HS-5 (cell line): ENCODE measurements around the gene DPYSL3.

ENCODE experiments used
- DNase-seq: peaks from one replicate; pipeline ENCODE4 v3.0.0-alpha.2; 2012; ENCODE audit warnings: low read depth

The DPYSL3 gene

DNA sequence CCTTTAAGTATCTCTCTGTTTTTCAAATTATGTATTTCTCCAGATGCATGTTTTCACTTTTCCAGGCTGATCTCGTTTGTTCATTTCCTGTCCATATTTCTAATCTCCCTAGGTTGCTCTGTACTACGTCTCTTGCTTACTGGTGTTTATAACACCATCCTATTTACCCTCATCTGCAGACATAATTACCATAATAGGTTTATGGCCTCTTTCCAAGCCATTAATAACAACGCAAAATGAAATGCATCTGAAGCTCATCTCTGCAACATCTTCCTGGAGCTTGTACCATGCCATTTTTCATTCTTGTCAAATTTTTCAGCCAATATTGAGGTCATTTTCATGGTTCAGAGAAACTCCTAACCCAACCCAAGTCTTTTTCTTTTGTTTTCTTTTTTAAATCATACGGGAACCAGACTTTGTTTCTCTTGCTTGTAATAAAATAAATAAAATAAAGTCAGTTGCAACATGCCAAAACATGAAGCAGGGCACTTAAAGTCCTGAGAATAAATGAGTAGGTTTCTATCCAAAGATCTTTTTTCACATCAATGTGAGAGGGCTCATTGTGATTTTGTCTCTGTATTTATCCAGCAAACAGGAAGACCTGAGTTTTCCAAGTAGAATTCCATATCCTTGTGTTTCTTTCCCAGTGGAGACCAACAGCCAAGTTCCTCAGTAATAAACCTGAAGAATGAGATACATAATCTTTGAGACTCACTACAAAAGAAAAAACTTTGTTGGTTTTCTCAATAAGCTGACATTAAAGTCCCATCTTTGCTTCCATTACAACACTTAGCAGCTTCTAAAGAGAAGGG, 37.0 kb downstream of the DPYSL3 start:
- DNase-seq: no peak

DNA sequence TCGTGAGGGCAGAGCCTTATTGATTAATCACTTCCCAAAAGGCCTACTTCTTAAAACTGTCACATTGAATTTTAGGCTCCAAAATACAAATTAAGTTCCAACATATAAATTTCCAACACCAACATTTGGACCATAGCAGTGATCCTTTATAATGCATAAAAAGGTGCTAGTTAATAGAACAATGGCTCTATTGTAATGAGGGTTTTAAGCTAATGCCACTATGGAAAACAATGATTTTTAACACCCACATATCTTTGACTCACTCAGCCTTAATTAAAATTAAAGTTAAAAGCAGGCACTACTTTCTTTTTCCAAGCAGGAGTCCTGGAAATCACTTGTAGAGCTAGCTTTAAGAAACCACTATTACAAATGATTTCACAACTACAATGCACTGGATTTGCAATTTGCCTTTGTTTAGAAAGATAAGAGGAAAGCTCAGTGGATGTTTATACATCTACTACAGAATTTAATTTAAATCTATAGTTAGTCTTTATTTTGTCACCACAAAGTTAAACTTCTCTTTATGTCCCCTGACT, 41.8 kb downstream of the DPYSL3 start:
- no peak for DNase-seq

DNA sequence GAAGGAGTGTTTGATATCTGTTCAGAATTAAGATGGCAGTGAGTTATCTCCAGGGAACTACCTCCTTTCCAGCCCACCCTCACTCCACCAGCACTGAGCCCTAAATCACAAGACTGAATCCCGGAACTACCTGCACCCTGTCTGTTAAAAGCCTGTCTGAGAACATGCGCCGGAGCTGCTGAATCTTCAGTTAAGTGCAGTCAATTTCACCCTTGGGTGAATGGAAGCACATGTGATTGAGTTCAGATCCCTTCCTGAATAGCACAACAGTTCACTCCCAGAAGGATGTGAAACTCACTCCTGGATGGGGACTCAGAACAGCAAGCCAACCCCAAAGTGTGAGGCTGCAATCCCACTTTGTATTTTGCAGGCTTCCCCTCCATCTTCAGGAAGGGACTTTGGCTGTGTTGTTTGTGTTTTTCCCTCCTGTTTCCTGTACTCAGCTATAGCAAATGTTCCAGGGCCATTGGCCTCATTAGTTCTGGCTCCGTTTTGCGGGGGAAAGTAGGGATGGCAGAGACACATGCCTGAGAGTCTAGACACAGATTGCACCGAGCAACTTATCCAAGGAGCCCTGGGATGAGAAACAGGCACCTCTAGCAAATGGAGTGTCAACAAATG, 43.4 kb downstream of the DPYSL3 start:
- DNase-seq: no peak

DNA sequence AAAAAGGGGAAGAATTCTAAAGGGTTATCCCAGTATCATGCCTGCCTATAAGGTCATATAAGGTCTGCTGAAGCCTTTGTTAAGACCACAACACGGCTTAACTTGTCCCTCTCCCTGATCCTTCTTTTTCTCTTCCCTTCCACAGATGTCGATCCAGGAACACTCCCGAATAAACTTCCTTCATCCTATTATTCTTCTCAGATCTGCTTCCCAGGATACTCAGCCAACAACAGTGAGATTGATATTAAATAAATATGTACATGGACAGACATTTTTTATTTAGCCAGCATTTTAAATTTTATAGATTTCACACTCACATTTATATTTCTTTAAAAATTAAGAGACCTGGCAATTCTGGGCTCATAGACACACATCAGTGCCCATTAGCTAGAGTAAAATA, 44.1 kb downstream of the DPYSL3 start:
- no peak for DNase-seq

DNA sequence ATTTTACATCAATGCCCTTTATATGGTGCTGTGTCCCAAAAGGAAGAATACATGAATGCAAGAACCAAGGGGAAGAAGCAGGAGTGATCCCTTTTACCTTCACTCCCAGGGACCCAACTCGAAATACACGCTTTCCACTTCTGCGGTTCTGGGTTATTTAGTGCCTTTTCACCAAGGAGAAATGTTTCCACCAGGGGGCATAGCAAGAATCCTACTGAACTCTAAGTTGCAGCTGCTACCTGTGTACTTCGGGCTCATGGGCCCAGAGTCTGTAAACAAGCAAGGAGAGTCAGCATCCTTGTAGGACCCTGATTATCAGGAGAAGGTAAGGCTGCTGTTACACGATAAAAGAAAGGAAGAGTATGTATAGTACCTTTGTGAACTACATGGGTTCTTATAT, 45.7 kb downstream of the DPYSL3 start:
- DNase-seq: no peak

DNA sequence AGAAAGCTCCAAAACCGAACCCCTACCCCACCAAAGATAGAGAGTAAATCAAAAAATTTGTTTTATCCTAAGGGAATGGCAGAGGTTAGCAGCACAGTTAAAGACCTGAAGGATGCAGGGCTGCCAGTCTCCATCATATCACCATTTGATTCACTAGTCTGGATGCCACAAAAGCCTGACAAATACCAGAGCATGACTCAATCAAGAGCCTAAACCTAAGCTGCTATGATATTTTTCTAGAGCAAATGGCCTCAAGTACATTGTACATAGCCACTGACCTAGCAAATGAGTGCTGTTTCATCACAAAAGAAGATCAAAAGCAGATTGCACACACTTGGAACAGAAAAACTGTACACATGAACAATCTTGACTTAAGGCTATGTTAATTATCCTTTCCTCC, 48.0 kb downstream of the DPYSL3 start:
- no peak for DNase-seq

DNA sequence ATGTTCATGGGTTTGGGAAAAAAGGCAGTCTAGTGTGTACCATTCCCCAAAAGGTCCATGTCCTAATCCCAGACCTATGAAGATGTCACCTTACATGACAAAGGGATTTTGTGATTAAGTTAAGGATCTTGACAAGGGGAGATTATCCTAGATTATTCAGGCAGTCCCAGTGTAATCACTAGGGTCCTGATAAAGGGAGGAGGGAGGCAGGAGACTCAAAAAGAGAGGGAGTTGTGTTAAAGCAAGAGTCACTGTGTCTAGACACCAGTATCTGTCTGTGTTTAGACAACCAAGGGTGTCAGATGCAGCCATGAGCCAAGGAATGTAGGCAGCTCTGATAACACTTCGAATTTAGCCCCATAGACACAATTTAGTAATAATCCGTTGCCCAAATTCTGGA, 49.5 kb downstream of the DPYSL3 start:
- no peak for DNase-seq

DNA sequence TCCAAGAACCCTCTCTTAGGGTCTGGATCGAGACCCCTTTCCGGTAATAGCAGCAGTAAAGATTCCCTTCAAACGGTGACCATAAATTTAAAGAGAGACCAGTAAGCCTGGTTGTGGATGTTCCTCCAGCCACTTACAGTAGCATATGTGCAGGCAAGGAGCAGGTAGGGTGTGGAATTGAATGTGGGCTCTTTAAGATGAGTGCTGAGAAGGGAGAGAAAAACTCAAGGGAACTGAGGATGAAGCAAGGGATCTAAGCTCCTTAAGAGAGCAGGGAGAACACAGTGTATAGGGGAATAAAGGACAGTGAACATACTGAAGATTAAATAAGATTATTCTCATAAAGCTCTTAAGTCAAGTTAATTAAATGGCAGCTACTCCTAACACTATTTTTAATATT, 51.3 kb downstream of the DPYSL3 start:
- DNase-seq: no peak

DNA sequence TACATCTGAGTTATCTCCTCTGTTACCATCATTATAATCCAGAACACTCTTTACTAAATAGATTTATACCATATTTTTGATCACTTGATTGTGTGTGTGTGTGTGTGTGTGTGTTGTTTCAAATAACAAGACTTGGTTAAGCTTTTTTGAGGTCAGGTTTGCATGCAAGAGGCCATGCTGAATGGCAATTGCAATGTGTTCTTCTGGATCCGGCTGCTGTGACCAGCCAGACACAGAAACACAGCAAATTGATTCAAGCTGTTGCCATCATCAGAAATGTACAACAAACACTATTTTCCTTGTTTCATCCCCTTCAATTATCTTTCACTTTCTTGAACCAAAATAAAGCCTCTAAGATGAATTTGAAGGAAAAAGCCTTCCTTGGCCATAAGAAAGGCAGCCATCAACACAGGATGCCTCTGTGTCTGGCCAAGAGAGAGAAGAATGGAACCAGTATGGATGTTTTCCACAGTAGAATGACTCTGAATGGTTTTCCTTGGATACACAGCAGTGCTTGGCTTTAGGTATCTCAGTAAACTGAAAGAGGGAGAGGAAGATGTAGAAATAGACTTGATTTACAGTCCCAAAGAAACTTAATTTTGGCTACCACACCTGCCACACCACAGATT, 53.9 kb downstream of the DPYSL3 start:
- DNase-seq: no peak

DNA sequence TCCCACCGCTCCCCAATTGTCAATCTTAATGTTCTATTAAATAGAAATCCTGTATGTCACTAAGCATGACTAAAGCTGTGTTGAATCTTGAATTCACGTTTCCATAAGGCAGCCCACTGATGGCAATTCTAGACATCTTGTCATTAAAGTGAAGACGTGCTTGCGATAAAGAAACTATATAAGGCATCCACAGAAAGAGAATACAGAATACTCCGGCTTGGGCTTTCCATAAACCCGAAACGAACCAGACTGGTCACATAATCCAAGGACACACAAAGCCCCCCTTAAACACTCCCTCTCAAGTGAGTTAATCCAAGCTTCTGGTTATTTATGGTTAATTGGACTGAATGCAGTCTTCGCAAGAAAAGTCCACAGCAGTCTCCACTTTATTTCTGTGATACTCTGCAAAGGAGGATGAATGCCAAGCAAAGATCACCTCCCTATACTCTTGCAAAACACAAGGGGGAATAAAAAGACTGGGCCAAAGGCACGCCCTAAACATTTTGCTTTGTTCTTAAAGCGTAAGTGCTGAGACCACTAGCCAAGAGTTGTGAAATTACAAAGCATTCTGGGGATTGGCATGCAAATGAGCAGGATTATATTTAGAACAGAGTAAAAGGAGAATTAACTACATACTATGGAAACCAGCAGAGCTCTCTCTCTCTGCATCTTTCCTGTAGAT, 54.7 kb downstream of the DPYSL3 start:
- DNase-seq: no peak

DNA sequence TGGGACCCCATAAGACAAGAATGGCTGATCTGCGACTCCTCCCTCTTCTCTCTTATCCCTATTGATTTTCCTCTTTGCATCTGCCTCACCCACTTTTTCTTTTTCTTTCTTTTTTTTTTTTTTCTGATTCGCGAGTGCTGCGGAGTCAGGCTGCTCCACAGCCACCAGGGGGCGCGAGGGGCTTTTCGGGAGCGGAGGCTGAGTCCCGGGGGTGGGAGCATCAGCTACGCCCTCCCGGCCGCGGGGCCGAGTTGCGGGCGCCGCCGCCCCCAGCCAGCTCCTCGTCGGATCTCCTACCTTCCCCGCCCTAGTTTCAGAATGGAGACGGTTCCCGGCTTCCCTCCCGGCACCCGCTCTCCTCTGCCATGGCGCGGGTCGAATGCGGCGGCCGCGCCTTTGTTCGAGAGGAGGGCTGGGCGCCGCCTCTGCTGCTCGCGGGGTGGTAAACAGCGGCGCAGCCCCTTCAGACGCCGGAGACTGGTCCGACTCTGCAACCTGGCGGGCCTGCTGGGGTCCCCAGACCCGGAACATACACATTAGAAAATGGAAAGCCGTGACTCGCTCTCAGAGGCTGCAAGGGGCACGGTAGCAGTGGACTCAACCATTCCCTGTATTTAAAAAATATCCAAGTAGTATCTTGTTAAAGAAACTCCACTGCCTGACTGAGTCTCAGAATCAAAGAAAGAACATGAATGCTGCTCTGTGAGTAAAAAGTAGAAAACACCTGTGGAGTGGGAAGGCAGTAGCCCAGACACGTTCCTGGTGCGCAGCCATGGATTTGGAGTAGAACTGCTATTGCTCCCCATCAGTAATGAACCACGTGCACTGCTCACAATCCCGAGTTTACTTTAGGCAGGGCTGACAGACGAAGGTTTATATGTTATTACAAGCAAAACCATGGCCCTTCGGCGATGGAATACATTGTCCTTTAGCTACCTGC, 55.7 kb downstream of the DPYSL3 start:
- DNase-seq: peak; percentile 61

DNA sequence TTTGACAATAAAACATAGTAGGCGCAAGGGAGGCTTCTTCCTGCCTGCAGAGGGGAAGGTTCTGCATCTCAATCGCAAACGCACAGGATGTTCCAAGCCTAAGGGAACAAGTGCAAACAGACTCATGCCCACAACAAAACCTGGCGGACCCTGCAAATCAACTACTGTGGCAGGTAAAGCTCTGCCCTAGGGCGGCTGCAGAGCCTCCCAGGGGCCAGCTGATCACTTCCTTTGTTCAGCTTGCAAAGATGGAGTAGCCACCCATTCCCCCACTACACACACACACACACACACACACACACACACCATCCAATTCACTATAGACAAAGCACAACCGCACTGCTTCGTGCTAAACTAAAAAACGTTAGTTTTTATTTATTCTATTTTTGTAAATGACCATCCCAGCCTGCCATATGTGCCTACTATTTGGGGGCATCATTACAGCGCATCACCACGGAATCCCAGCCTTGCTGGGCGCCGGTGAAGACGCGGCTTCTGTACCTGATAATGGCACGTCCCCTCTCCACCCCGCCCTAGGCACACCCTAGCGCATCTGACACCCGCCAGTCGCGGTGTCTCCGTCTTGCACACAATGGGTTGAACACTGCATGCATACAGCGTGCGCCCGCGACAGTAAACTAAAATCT, 57.6 kb downstream of the DPYSL3 start:
- DNase-seq: no peak

DNA sequence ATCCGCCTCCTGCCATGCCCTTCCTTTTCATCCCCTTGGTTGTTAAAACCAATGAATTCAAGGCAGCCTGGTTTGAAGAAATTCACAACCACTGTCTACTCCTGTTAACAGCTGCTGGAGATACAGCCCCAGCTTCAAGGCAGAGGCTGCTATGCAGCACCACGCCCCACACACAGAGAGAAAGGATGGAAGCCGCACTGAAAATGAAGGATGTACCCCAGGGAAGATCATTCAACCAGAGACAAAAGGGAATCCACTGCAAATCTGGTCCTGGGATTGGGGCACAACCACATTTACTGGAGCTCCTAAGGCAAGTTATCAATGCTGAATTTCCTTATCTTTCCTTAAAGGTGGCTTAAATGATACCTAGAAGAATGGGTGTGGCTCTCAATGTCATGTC, 58.7 kb downstream of the DPYSL3 start:
- no peak for DNase-seq

DNA sequence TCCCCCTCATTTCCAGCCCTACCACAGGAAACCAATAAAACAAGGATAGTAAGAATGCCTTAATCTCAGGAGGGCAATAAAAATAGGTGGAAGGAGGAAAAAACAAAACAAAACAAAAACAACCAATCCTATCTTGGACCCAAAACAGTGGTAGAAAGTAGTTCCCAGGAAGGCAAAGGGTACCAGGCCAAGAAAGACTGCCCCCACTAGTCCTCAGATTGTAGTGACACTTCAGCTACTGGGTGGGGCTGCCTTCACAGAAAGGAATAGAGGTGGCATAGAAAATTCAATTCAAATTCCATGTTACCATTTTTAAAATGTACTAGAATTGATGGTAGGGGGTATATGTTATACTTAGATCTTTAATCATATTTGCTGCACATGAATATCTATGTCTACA, 59.3 kb downstream of the DPYSL3 start:
- DNase-seq: no peak

DNA sequence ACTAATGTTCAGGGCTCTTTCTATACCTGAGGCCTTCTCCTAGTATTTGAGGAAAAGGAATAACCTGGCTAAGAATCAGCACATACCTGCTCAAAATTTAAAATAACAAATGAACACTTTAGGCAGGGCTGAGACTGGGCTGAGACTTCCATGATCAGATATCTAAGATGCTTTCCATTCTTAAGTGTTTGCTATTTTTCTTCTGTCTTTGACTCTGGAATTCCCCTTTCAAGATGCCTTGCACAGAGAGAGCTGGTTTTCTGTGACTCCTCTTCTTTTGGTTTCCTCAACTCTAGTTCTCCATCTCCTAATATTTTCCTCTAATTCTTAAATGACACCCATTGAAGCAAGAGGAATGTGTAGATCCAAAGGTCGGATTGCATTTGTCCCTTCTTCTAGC, 61.1 kb downstream of the DPYSL3 start:
- DNase-seq: no peak

DNA sequence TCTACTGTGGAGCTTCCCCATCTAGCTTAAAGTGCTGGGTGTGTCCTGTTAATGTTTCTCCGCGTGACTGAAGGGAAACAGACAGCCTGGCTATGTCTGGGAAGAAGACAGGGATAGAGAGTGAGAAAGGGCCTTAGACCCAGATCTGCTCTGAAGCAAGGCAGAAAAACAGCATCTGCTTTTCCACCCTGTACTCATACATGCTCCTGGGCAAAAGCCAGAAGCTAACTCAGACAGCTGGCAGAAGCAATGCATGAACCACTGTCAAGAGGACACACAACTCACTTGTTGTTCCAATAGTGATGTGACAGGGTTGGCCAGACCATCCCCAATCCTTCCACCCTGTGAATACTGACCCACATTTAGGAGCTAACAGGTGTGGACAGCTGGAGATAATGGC, 63.3 kb downstream of the DPYSL3 start:
- no peak for DNase-seq

DNA sequence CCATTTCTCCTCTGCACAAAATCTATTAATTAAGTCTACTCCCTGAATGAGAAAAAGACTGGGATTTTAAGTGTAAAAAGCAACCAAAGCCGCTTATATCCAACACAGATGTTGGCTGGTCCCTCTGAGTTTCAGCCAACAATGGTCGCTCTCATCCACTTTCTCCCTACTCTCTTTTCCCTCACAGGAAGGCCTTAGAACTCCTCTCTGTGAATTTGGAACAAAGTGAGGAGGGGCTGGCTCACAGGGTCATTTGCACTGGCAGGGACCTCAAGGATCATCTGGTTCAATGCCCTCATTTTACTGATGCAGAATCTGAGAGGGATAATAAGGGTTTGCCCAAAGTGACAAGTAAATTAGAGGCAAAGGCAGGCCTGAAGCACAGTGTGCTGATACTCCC, 64.0 kb downstream of the DPYSL3 start:
- DNase-seq: no peak

DNA sequence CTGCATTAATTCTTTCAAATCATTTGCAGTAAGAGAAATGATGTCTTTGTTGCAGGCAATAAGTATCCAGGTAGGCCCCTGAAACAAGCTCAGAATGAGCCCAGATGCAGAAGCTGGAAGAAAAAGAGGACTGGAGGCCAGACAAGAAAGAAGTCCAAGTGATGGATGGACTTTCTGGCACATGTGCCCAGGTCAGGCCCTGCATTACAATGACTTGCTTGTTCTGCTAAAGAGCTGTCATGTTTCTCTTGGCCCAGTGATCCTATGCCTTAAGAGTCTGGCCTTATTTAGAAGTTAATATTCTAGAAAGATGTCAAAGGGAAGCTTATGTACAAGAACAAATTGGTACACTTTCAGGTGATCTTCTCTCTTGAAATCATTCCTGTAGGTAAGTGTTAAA, 64.8 kb downstream of the DPYSL3 start:
- no peak for DNase-seq

DNA sequence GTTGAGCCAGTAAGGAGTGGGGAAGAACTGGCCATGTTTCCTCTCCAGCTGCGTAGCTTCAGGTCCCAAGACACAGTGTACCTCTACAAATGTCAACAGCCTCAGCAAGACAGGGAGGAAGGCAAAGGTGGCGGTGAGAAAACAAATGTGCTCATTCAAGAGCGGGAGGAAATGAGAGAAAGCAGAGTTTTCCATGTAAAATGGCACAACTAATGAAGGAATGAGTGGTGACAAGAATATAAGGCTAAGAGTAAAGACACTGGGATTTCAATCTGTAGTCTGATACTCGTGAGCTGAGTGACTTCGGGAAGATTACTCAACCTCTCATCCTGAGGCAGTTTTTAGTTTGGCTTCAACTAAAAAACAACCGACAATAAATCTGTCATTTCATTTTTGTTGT, 67.6 kb downstream of the DPYSL3 start:
- DNase-seq: no peak

DNA sequence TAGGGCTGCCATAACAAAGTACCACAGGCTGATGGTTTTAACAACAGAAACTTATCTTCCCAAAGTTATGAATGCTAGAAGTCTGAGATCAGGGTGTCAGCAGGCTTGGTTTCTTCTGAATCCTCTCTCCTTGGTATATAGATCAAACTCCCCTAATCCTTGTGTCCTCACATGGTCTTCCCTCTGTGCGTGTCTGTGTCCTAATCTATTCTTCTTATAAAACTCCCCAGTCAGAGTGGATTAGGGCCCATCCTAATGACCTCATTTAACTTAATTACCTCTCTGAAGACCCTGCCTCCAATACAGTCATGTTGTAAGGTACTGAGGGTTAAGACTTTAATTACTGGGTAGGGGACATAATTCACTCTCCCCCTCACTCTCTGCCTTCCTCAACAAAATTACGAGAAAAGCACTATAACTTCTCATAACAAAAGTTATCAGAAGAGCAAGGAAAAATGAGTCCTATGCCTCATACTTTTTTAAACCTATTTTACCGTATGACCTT, 68.6 kb downstream of the DPYSL3 start:
- no peak for DNase-seq

DNA sequence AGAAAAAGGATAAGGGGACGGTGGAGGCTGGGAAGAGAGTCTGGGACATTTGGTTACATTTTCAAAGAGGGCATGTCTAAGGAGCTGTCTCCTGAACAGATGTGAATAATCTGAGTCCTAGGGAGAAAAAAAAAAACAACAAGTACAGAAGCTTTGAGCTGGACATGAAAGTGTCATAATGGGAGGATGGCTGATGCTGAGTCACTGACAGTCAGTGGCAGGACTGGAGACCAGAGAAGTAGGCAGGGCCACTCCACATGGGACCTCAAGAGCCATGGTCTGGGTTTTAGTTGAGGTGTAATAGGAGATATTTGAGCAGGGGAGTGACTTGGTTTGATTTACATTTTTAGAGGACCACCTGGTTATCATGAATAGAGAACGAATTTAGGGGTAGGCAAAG, 70.6 kb downstream of the DPYSL3 start:
- DNase-seq: no peak
